Measurements from ENCODE around the gene KCNMA1.

KCNMA1 gene

DNA sequence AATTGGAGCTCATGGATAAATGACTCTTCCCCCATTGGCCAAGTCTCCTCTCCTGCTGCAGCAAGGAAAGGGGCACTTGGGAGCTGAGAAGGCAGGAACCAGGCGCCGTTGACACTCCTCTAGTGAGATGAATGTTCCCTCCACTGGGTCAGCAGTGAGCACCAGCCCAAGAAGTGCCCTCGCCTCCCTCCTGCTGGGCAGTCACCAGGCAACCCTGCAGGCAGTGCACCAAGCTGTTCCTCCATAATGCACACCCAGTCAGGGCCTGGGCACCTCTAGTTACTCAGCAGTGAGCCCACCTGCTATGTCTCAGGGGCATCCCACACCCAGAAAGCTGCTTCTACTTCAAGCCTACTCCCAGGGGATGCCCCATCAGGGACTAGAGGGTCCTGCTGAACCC lies 84.3 kb downstream of the KCNMA1 start:
- no peak for DNase-seq

DNA sequence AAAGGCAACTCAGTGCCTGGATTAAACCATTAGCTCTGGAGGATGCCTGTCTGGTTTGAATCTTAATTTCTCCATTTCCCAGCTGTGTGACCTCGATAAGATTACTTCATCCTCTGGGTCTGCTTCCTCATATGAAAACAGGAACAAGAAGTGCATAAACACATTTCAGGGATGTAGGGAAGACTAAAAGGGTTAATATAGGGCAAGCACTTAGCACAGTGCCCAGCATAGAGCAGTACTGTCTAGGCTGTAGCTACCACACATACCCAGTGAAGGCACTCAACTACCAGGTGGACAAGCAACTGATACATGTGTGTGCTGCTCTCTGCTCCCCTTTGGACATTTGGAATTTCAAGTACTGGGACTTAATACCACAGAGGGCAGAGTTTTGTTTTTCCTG lies 85.4 kb downstream of the KCNMA1 start:
- DNase-seq, result no peak

DNA sequence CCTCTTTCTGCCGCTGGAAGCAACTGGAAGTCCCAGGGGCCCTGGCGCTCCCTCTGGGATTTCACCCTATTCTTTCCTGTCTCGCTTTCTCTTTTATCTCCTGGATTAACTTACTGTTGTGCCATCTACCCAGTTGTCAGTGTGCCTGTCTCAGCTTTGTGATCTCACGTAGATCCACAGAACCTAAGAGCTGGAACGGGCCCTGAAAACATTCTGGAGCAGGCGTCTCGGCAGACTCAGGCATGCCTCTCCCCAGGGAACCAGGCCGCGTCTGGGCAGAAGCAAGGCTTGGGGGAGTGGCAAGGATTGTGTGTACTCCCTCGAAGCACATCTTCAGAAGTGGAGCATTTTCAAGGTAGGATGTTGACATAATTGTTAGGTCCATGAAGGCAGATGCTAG lies 87.2 kb downstream of the KCNMA1 start:
- no peak for DNase-seq

DNA sequence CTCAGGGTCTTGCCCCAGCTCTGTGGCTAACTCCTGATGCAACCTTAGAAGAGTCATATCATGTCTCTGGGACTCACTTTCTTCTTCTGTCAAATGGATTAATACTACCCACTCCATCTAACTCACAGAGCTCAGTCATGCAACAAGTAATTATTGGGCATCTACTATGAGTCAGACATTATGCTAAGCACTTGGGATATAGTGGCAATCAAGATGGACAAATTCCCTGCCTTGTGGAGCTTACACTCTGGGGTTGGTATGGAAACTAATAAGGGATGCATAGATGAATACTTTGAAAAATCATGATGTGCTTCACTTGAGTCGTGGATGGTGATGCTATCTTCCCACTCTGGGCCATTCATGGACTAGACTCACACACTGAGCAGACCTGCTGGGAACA lies 88.9 kb downstream of the KCNMA1 start:
- no peak for DNase-seq

DNA sequence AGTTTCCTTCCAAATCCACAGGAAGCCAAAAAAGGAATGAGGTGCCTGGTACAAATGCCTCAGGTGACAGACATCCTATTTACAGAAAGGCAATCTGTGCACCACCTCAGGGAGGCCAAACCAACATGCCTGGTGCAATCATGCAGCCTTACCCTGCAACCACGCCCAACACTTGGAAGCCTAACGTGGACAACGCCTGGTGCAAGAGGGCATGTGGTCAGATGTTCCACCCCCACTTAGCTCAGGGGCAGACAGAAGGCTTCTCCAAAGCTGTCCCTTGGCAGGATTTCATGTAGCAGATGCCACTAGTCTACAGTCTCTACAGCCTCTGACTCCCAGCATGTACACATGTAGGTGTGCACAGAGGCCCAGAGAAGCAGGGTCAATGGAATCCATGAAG lies 89.5 kb downstream of the KCNMA1 start:
- DNase-seq, result no peak

DNA sequence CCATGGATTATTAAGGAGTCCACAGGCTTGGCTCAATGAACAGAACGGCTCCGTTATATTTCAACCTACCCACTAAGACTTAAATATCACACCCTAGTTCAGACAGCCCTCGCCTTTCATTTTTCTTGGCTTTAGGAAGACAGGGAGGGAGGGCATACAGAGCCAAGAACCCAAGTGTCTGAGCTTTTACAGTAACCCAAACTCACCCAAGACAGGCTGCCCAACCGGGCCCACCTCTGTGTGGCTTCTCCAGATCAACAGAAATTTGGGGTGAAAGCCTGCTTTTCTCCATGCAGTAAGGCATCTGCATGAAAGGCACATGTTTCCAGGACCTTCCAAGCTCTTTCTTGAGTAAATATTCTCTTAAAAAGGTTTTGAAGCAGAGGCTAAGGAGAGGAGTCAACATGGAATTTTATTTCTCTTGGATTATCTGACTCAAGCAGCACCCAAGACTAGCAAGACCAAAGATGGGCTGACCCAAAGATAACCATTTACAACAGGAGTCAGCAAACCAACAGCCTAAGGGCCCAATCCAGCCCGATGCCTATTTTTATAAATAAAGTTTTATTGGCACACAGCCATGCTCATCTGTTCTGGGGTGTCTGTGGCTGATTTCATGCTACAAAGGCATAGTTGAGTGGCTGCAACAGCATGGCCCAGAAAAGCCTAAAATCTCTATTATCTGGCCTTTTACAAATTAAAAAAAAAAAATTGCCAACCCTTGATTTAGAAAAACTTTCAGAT lies 90.1 kb downstream of the KCNMA1 start:
- DNase-seq, result no peak

DNA sequence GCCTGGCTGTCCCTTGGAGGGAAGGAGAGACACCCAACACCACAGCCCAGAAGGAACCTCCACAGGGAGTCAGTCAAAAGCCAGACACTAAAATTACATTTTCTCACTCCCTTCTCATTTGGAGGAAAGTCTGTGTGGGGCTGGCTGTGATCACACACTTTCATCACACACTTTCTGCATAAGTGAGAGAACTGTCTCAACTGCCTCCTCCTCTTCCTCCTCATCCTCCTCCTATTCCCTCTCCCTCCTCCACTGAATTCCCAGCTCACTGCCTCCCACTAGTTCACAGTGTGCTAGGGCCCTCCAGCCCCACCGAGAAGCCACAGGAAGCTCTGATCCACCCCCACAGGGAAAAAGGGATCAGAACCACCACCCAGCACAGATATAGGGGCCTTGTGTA lies 91.6 kb downstream of the KCNMA1 start:
- DNase-seq, result no peak

DNA sequence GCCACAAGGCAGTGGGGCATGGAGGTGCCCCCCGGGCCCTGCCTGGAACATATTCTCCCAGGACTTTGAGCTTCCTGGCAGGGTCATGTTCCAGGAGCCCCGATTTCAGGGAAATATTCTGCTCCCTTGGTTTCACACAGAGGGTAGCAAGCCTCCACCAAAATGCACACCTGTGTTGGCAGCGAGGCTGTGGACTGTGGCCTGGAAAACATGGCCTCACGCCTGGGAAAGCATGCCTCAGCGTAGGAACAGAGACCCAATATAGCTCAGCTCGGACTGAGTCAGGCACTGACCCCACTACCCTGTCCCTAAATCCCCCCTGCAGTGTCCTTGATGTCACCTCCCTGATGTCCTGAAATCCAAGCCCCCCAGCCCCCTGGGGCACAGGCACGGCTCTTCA lies 92.0 kb downstream of the KCNMA1 start:
- no peak for DNase-seq

DNA sequence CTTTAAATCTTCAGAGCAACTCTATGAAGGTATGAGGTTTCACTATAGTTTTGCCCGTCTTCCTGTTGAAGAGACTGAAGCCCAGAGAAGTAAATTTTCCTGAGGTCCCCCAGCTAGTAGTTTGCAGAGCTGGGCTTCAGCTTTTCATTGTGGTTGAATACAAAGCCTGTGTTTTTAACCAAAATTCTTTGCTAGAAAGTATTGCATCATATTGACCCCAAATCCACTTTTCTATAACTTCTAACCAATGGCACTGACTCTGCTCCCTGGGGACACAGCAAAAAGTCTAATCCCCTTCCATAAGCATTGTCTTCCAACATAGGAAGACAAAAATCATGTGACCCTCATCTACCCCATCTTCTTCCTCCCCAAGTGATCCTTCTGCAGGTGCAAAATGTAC lies 93.0 kb downstream of the KCNMA1 start:
- no peak for DNase-seq

DNA sequence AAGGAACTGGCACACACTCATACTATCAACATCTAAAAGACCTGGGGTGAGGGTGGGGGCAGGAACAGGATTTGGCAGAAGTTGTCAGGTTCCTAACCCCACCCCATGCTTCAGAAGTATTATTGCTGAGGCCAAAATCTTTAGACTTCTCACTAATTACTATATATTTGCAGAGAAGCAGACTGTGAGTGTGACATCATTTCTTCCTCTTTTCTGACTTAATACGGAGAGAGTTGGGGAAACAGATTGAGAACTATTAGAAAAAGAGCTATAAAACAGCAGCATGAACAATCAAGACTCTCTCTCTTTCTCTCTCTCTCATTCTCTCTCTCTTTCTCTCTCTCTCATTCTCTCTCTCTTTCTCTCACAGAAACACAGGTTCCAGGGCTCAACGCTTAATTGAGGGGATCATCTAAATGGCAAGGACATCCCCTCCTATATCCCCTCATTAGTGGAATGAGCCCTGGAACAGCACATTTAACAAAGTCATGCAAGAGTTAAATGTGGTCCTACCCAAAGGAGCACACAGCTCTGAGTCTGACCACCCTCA lies 94.8 kb downstream of the KCNMA1 start:
- DNase-seq, result no peak

DNA sequence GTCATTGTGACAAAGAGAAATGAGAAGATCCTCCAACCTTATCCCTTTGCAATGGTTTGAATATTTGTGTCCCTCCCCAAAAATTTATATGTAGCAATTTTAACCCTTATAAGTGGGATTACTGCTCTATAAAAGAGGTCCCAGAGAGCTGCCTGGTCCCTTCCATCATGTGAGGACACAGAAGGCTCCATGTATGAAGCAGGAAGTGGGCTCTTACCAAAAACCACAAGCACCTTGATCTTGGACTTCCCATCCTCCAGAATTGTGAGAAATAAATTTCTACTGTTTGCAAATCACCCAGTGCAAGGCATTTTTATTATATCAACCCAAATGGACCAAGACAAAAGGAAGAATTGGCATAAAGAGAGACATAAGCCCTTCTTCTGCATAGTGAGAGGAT lies 95.7 kb downstream of the KCNMA1 start:
- no peak for DNase-seq

DNA sequence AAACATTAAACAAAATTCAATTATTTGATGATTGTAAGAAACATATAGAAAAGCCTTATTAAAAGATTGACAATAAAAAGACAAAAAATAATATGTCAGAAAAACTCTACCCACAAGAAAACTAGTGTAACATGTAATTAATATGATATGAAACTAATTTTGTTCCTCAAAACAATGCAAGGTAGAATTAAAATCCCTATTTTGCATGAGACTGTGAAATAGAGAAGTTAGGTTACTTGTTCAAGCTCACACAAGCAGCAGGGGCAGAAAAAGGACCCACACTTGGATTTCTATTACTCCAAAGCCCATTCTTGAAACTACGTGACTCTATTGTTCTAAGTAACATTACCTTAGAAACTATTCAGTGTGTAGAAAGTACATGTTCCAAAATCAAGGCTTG lies 96.4 kb downstream of the KCNMA1 start:
- no peak for DNase-seq

DNA sequence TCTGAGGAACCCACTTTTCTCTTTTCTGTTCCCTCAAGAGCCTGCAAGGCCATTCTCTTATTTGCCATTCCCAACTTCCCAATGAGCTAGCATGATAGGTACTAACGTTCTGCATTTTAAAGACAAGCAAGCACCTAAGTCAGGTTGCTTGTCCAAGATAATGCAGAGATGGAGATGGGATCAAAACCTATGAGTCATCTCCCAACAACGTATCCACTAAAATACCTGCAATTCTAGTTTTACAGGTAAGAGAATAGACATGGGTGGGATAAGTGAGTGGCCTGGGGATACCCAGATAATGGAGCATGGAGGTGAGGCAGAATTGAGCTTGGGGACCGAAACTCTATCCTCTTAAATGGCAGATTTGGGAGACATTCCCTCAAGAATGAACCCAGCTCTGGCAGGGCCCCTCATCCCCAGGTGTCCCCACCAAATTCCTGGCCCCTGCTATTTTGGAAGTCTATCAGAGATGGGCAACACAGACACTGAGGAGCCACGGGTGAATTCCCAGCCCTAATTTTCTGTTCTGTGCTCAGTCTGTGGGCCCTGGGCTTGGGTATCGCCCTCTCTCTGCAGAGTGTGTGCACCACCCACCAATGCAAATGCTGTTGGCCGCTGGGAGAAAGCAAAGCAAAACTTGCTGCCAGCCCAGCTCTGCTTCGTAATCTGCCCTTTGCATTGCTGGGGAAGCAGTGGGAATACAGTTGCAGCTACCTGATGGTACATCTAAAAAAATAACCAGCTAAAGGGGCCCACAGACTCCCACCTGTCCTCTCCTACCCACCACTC lies 98.3 kb downstream of the KCNMA1 start:
- no peak for DNase-seq

DNA sequence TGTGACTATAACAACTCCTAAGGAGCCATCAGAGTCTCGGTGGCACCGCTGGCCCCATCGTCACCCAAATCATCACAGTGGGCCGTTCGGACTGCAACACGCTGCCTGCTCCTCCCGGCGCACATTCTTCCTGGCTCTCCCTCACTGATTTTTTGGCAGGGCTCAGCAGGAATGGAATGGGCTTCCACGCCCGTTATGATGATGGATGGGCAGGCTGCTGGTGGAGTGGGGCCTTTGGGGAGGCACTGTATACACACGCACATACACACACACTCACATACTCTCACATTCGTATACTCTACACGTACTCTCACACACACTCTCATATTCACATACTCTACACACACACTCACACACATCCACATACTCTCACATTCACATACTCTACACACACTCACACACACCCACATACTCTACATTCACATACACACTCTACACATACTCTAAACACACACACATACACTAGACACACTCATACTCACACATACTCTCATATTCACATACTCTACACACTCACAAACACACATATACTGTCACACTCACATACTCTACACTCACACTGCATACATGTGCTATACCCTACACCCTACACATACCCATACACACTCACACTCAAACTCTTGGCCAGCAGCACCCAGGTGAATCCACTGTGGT lies 99.8 kb downstream of the KCNMA1 start:
- no peak for DNase-seq

DNA sequence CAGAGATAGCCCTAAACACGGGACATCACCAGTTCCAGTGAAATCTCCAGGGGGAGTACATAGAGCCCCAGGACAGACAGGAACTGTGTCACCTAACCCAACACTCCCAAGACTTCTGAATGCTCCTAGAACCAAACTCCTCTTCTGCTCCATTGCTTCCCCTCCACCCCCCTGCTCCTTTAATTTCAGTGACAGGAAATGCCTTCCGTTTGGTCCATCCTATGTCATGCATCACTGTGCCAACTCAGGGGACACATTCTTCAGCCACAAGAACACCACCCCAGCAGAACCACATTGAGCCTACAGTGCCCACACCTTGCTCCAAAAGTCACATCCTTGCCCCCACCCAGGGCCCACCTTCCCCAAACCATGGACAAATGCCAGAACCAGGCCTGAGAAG lies 100.5 kb downstream of the KCNMA1 start:
- DNase-seq, result no peak

DNA sequence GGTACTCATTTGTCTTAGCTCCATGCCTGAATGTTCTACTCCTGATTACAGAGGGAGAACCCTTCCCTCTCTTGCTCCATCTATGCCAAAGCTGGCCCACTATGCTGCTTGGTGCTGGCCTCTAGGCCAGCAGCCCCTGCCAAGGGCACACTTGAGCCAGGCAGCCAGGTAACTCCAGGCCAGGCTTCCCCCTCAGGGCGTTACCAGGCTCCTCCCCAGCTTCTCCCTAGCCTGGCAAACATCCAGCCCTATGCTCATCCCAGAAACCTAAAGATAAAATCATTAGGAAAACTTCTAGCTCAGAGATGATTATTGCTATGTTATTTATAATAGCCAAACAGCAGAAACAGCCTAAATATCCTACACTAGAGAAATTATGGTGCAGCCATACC lies 103.7 kb downstream of the KCNMA1 start:
- DNase-seq, result no peak

DNA sequence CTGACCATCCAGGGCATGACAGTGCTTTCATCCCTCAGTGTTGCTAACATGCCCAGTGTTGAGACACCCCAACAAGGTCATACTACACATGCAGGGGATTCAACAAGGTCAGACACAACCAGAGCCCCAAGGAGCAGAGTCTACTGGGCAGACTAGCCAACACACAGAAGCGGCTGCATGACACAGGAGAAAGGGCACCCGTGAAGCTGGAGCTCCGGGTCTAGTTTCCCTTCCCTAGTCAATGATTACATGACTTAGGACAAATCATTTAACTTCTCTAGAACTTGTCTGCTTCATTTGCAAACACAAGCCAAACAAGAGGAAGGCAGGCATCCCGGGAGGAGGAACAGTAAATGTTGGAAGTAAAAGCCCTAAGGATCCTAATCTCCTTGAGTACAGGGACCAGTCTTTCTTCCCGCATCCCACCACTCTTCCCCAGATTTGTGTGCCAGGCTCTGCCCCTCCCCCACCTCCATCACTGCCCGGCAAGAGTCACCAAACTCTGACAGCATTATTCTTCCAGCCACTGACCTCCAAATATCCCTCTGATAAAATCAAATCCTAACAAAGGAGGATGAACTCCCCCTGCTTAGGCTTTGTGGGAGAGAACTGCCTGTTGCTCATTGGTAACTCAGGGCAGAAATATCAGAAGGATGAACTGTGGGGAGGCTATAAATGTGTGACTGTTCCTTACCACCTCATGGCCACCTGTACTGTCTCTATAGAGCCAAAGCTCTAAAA lies 104.3 kb downstream of the KCNMA1 start:
- DNase-seq, result no peak

DNA sequence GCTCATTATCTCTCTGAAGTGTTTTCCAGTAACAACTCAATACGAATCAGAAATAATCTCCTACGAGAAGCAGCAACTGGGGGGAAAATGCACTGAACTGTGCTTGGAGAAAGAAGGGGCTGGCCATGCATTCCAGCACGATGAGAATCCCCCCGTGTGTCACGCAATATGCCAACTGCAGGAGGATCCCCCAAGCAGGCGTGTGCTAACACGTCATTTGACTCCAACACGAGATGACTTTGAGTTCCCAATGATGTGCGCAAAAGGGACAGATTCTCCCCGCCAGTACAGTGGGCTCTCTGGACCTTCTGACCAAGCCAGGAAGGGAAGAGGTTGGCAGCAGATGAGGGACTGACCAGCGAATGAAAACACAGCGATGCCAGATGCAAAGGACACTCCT lies 105.5 kb downstream of the KCNMA1 start:
- no peak for DNase-seq

DNA sequence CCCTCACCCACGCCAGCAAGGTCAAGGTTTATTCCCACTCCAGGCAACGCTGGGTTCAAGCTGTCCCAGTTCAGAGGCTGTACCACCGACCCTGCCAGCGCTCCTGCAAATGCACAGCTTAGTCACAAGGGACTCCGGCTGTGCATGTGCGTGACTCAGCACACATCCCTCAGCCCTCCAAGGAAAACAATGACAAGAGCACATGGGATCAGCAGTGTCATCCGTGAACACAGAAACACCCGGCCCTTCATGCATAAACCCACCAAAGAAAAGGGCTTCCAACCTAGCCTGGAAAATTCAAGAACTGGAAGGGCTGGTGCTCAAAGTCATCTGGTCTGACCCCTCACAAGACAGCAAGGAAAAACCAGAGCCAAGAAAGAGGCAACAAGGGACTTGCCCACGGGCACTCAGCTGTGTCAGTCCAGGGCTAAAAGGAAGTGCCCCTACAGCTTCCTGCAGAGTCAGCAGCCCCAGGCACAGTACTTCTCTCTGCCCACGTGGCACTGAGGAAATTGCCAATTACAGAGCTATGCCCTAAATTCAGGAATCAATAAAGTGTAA lies 106.1 kb downstream of the KCNMA1 start:
- no peak for DNase-seq

DNA sequence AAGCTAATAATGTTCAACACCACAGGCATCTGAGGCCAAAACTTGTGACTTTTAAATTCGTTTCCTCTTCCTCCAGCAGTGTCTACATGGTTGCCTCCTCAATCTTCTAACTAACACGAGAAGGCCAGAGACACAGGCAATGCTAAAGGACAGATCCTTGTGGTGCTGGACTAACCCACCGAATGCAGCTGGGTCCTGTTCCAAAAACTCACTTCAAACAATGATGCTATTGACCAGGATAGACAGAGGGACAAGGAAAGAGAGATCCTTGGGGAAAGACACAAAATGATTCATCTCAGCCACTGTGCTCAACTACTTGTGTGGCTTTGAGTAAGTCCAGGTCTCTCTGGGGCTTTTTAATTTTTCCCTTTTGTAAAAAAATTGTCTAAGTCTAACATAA lies 107.6 kb downstream of the KCNMA1 start:
- no peak for DNase-seq

DNA sequence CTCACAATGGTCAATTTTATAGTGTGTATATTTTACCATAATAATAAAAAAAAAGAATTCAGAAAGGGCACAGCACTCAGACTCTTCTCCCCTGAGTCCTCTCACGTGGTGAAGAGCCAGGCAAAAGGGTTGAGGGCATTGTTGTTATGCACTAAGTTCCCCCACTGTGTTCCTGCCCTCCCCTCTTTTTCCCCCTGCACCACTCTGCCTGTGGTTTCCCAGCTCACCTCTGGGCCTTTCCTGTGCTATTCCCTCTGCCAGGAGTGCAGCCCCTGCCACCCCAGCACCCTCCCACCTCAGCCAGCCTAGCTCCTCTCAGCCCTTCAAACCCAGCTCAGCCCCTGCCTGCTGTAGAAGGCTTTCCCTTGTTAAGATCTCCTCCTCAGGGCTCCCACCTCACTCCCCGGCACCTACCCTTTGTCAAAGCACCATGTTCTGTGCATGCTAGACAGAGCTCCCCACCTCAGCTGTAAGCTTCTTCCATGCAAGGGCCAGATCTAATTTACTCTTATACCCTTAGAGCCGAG lies 108.5 kb downstream of the KCNMA1 start:
- DNase-seq, result no peak

DNA sequence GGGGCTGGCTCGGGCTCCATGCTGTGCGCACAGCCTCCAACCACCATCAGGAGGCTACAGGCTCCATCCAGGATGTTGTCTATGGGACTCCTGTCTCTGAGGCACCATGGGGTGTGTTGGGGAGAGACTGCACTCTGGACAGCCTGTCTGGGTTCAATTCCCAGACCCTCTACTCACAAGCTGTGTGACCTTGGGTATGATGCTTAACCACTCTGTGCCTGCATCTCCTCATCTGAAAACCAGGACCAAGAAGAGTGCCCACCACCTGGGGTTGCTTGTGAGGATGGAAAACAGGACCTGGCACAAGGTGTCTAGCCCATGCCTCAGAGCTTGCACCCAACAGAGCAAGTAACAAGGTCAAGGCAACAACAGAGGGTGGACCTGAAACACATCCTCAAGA lies 109.8 kb downstream of the KCNMA1 start:
- DNase-seq, result no peak

Data from stimulated activated CD4-positive, alpha-beta T cell treated with anti-CD3 and anti-CD28 coated beads, Interleukin-2, amount 100 ng/mL, for 48 hours (primary cell).